Type B pancreatic cell (in vitro differentiated cells): ENCODE measurements around the gene KCNF1. TPM values are rescaled to one million over a fixed set of nuclear protein-coding genes. Genes with fewer than 3 reads are reported as not detected.

Experiments
- DNase-seq: peaks from one replicate; pipeline ENCODE4 v3.0.0; 2021; ENCODE audit warnings: mixed read lengths; ENCODE audit not compliant: unreplicated experiment; ENCODE audit errors: extremely low spot score
- H3K27ac Mint-ChIP-seq: 2 replicates; pipeline ENCODE4 v1.8.0; 2021; ENCODE audit warnings: mild to moderate bottlenecking, mixed read lengths
- H3K27me3 Mint-ChIP-seq: 2 replicates; pipeline ENCODE4 v1.8.0; 2021; ENCODE audit warnings: mixed read lengths
- H3K36me3 Mint-ChIP-seq: 2 replicates; pipeline ENCODE4 v1.8.0; 2021; ENCODE audit warnings: mixed read lengths
- H3K4me1 Mint-ChIP-seq: one replicate; pipeline ENCODE4 v1.8.0; 2021; ENCODE audit warnings: mixed read lengths; ENCODE audit not compliant: unreplicated experiment
- H3K4me3 Mint-ChIP-seq: 2 replicates; pipeline ENCODE4 v1.8.0; 2021; ENCODE audit warnings: mild to moderate bottlenecking, mixed read lengths
- H3K9me3 Mint-ChIP-seq: 2 replicates; pipeline ENCODE4 v1.8.0; 2021; ENCODE audit warnings: mixed read lengths
- CTCF ChIP-seq: fragments of 200-600 bp; sonication (generic); conservative IDR thresholded peaks from 2 replicates; pipeline ENCODE4 v1.5.0; 2021; ENCODE audit warnings: antibody characterized with exemption, mild to moderate bottlenecking
- total RNA-seq: library from RNA; stranded (reverse); gene quantifications from 2 replicates; pipeline ENCODE4 v1.2.1, GENCODE V29; 2021; ENCODE audit warnings: low replicate concordance

KCNF1 gene
- total RNA-seq, 1 donor from 2014 or later = 3.6 TPM

DNA sequence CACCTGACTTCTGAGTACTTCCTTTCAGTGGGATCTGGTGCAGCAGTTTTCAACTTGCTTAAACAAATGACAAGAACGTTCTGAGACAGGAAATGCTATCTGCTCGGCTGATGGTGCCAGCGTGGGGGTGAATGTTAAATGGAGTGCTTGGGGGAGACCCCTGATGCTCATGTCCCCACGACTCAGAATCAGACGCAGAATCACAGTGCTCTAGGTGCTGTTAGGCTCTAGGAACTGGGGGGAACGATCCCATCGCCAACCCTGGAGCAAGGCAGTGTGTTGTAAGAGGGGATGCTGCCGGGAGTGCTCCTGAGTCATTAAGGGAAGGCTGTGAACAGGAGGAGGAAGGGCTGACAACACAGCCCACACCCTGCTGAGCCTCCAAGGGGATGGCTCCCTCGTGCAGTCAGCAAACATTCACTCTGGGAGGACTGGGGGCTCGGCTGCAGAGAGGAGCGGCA lies 34.1 kb upstream of the KCNF1 start:
- H3K27ac Mint-ChIP-seq = no peak overlapping the region
- DNase-seq = peak; percentile 52
- no peak for TF ChIP-seq CTCF
- no peaks in the 10 kb centered on the region for H3K9me3 Mint-ChIP-seq
- no peaks in the 10 kb centered on the region for H3K36me3 Mint-ChIP-seq
- H3K4me1 Mint-ChIP-seq = peaks cover 7% of the 10 kb centered on the region
- no peak overlapping the region for H3K4me3 Mint-ChIP-seq
- peaks cover 3% of the 10 kb centered on the region for H3K27me3 Mint-ChIP-seq

- TF ChIP-seq CTCF = no peak
- peaks cover 3% of the 10 kb centered on the region for H3K27me3 Mint-ChIP-seq
- H3K27ac Mint-ChIP-seq = peak overlapping the region; percentile 73
These were observed 33.3 kb upstream of the KCNF1 start for GRCh38 chr2:10878268-10878915.

GRCh38 chr2:10879159-10879558 lies 32.6 kb upstream of the KCNF1 start:
- DNase-seq = peak; percentile 42
- no peaks in the 10 kb centered on the region for H3K9me3 Mint-ChIP-seq
- TF ChIP-seq CTCF = no peak
- H3K4me1 Mint-ChIP-seq = peaks cover 22% of the 10 kb centered on the region
- H3K4me3 Mint-ChIP-seq = no peak overlapping the region
- peaks cover 6% of the 10 kb centered on the region for H3K27me3 Mint-ChIP-seq
- no peaks in the 10 kb centered on the region for H3K36me3 Mint-ChIP-seq
- H3K27ac Mint-ChIP-seq = no peak overlapping the region

More at GRCh38 chr2:10878268-10878915, 33.3 kb upstream of the KCNF1 start:
- Mint-ChIP-seq H3K4me1 (peaks cover 14% of the 10 kb centered on the region), H3K9me3 (no peaks in the 10 kb centered on the region), H3K36me3 (no peaks in the 10 kb centered on the region), H3K4me3 (no peak overlapping the region)
- DNase-seq = peak; percentile 50

DNA sequence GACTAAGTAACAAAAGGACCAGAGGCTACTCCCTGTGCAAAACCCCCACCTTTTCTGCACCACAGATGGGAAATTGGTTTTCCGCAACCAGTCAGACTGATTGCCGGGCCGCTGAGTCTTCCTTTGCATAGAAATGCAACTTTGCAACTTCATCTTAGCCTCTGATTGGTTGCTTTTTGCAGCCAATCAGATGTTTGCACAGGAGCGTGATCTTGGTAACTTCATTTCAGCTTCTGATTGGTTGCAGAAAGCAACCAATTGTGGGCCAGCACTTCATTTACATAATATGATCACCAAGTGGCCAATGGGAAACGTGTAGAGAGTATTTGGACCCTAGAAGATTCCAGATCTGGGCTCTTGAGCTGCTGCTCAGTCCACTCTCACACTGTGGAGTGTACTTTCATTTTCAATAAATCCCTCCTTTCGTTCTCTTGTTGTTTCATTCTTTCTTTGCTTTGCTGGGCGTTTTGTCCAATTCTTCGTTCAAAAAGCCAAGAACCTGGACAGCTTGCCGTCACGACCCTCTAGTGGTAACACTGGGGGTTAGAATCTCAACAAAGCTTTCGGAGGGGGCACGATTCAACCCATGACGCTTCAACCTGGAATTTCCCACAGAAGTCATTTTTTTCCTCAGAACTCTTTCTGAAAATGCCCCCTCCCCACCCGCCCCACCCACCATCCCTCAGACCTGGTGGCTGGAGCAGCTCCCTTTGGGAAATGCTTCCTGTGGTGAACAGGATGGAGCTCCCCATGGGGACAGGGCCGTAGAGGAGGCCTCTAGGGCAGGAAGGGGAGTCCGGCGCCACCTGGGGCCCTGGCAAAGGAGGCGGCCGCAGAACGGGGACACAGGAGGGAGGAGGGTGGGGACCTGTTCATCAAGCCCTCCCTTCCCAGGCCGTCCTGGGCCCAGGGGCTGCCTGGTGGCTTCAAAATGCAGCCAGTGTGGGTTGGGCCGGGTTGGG lies 31.8 kb upstream of the KCNF1 start:
- TF ChIP-seq CTCF = peak; percentile 36
- Mint-ChIP-seq H3K36me3 (no peaks in the 10 kb centered on the region), H3K27me3 (peaks cover 6% of the 10 kb centered on the region), H3K27ac (no peak overlapping the region), H3K4me3 (no peak overlapping the region), H3K4me1 (peaks cover 26% of the 10 kb centered on the region), H3K9me3 (no peaks in the 10 kb centered on the region)
- DNase-seq = peak; percentile 3

- Mint-ChIP-seq H3K27me3 (peaks cover 8% of the 10 kb centered on the region), H3K27ac (no peak overlapping the region), H3K4me1 (peaks cover 34% of the 10 kb centered on the region), H3K4me3 (no peak overlapping the region), H3K36me3 (no peaks in the 10 kb centered on the region), H3K9me3 (no peaks in the 10 kb centered on the region)
- TF ChIP-seq CTCF = no peak
- peak; percentile 60 for DNase-seq
These were observed 31.0 kb upstream of the KCNF1 start for GRCh38 chr2:10880586-10881321.
